ENCODE results near the gene PRSS50.

The PRSS50 gene

DNA sequence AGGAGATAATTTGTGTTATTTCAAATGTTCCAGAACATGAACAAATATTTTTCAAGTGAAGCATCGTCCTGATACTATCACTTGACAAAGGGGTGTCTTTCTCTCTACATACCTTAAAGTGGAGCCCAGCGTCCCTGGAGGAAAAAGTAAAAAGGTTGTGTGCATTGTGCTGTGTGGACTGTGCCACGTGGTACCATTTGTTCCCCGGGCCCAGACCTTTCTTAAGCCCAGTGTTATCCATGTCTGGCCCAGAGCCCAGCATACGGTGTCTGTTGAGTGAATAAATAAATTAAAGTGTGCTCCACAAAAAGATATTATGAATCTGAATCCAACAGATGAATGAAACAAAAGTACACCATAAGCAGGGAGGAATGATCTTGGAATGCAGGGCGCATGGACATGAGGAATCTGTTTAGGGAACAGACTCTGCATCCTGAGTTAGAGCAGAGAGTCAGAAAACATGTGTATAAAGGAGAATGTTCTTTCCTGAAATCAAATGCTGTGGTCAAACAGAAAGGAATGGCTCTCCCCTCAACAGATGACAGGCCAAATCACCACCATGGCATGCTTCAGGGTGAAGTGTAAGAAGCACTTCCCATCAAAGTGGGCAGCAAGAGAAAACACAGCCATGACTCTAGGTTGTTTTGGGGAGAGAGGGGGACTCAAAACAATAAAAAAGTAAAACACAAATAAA is 8.1 kb upstream of the PRSS50 start:
- TF ChIP-seq, protein P1, sequence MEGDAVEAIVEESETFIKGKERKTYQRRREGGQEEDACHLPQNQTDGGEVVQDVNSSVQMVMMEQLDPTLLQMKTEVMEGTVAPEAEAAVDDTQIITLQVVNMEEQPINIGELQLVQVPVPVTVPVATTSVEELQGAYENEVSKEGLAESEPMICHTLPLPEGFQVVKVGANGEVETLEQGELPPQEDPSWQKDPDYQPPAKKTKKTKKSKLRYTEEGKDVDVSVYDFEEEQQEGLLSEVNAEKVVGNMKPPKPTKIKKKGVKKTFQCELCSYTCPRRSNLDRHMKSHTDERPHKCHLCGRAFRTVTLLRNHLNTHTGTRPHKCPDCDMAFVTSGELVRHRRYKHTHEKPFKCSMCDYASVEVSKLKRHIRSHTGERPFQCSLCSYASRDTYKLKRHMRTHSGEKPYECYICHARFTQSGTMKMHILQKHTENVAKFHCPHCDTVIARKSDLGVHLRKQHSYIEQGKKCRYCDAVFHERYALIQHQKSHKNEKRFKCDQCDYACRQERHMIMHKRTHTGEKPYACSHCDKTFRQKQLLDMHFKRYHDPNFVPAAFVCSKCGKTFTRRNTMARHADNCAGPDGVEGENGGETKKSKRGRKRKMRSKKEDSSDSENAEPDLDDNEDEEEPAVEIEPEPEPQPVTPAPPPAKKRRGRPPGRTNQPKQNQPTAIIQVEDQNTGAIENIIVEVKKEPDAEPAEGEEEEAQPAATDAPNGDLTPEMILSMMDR (IDR thresholded peaks at IDR 0.05; ENCODE audit: control extremely low read depth, extremely low read depth, low read depth, missing control alignments) = no peak
- POLR2A ChIA-PET = no interaction called here
- no peak for DNase-seq (ENCODE audit: extremely low spot score)
- CTCF ChIA-PET = interaction anchor here (0.9 to 1.4 kb wide), 3 partner anchors 11 to 20 kb away, joined by 3 to 5 read pairs (median 4); no protein-coding TSS in a partner anchor

DNA sequence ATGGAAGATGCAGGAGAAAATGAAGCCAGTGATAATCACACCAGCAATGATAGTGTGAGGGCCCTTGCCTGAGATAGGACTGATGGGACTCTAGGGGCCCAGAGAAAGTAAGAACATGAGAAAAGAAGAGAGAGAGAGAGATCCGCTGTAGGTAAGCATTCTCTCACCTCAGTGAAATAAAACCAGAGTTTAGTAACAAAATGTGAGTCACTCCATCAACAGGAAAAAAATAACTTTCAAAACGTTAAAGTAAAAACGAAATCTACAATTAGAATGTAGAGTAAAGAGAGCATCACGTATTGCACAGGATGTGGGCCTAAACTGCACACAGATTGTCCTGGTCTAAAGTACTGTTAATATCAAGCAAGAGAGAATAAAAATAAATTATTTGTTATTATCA is 6.8 kb upstream of the PRSS50 start:
- CTCF ChIA-PET = interaction anchor here (1.2 to 1.4 kb wide), 2 partner anchors 9 to 19 kb away, joined by 4 to 5 read pairs; no protein-coding TSS in a partner anchor
- DNase-seq (ENCODE audit: extremely low spot score) = no peak
- TF ChIP-seq, protein P1 (IDR thresholded peaks at IDR 0.05; ENCODE audit: control extremely low read depth, extremely low read depth, low read depth, missing control alignments) = no peak
- POLR2A ChIA-PET = no interaction called here

DNA sequence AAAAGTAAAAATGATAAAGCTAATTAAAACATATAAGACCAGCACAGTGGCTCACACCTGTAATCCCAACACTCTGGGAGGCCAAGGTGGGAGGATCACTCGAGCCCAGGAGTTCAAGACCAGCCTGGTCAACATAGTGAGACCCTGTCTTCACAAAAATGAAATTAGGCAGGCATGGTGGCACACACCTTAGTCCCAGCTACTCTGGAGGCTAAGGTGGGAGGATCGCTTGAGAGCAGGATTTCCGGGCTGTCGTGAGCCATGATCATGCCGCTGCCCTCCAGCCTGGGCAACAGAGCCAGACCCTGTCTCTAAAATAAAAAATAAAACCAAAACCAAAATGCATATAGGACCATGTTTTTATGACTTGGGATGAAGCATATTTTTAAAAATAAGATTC is 4.8 kb upstream of the PRSS50 start:
- CTCF ChIA-PET = interaction anchor here (0.9 to 1.3 kb wide), 2 partner anchors 14 to 17 kb away, joined by 3 to 4 read pairs; no protein-coding TSS in a partner anchor
- POLR2A ChIA-PET = no interaction called here
- no peak for DNase-seq (ENCODE audit: extremely low spot score)
- TF ChIP-seq, protein P1 (IDR thresholded peaks at IDR 0.05; ENCODE audit: control extremely low read depth, extremely low read depth, low read depth, missing control alignments) = no peak

DNA sequence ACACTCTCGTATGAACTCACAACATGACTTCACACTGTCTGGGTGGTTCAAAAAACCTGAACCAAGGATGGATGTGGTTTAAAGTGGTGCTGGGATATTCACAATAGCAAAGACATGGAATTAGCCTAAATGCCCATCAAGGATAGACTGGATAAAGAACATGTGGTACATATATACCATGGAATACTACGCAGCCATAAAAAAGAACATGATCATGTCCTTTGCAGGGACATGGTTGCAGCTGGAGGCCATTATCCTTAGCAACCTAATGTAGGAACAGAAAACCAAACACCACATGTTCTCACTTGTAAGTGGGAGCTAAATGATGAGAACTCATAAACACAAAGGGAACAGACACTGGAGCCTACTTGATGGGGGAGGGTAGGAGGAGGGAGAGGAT is 3.3 kb upstream of the PRSS50 start:
- ChIA-PET POLR2A (no interaction called here), CTCF (interaction anchor here (0.9 to 2.4 kb wide), 5 partner anchors 8 to 189 kb away, joined by 3 to 12 read pairs (median 4); no protein-coding TSS in a partner anchor)
- no peak for DNase-seq (ENCODE audit: extremely low spot score)
- TF ChIP-seq, protein P1 (IDR thresholded peaks at IDR 0.05; ENCODE audit: control extremely low read depth, extremely low read depth, low read depth, missing control alignments) = no peak

DNA sequence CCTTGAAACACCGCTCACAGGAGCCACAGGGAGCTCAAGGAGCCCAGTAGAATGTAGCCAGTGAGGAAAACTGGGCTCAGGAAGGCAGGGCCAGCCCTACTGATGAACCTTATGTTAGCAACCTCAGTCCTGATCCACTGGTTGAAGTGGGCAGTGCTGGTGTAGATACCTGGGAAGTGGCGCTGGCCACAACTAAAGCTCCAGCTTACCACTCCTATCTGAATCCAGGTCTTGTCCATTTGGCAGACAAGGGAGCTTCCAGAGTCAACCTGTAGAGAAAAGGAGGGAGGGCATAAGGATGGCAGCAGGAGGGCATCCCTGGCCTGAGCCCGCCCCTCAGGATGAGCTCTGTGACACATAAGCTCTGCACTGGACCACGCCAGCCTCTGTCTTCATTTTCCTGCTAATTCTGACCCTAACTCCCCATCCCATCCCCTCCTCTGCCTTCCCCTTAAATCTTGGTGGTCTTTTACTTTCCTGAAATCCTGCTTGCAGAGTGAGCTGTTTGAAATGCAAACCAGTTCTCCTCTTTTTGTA is 2.1 kb upstream of the PRSS50 start:
- ChIA-PET POLR2A (no interaction called here), CTCF (interaction anchor here (1.0 to 2.4 kb wide), 7 partner anchors 9 to 181 kb away, joined by 3 to 12 read pairs (median 4); no protein-coding TSS in a partner anchor)
- TF ChIP-seq, protein P1 (IDR thresholded peaks at IDR 0.05; ENCODE audit: control extremely low read depth, extremely low read depth, low read depth, missing control alignments) = no peak
- no peak for DNase-seq (ENCODE audit: extremely low spot score)

DNA sequence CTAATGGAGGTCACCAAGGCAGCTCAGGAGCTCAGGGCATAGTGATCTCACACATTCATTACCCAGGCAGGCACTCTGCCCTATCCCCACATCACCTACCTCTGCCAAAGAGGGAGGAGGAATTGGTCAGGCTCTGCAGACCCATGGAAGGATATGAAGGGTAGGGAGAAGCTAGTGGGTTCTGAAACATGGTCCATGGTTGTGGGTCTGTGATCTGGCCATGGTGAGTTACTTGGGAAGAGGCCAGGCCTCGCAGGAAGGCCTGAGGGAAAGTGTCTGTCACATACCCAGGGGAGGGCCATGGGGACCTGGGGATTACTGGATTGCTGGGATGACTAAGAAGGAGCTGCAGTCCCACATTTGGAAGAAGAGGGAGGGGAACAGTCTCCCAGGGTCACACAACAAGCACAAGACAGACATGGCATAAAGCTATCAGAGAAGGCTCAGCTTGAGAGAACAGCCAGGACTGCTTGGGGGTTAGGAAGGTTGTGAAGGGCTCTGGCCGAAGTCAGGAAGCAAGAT is 1.4 kb upstream of the PRSS50 start:
- POLR2A ChIA-PET = no interaction called here
- no peak for DNase-seq (ENCODE audit: extremely low spot score)
- TF ChIP-seq, protein P1 (IDR thresholded peaks at IDR 0.05; ENCODE audit: control extremely low read depth, extremely low read depth, low read depth, missing control alignments) = no peak
- CTCF ChIA-PET = interaction anchor here (1.0 to 2.4 kb wide), 5 partner anchors 11 to 175 kb away, joined by 3 to 12 read pairs (median 5); no protein-coding TSS in a partner anchor

All from GM10248 (cell line).